HG02610 (cell line): ENCODE results near the gene IGDCC3.
A peak's percentile ranks its signal among the peaks of the same experiment; 100 is the strongest.

Experiments used
- ATAC-seq: cut with Tn5 transposase; IDR thresholded peaks from one replicate; pipeline ENCODE4 v1.9.1; 2021; ENCODE audit warnings: mild to moderate bottlenecking, moderate library complexity; ENCODE audit not compliant: unreplicated experiment

The IGDCC3 gene

GRCh38 chr15:65300924-65301441 is 76.8 kb downstream of the IGDCC3 start:
- ATAC-seq = no peak

- no peak for ATAC-seq
Observed at GRCh38 chr15:65298731-65299130, 79.1 kb downstream of the IGDCC3 start.

DNA sequence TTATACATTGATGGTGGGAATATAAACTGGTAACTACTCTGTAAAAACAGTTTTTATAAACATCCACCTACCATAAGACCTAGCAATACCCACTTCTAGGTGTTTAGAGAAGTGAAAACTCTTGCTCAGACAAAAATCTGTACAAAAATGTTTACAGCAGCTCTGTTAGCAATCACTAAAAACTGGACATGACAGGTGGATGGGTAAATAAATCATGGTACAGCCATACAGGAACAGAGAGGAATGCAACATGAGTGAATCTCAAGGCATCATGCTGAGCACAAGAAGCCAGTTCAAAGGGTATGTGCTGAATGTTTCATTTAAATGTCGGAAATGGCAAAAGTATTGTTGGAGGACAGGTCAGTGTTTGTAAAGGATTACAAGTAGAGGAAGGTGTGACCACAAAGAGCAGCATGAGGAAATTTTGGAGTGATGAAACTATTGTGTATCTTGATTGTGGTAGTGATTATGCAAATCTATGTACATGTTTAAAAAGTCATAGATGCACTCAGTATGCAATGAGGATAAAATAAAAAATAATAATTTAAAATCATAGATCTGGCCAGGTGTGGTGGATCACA is 84.8 kb downstream of the IGDCC3 start:
- no peak for ATAC-seq

- no peak for ATAC-seq
Observed at GRCh38 chr15:65290228-65290627, 87.6 kb downstream of the IGDCC3 start.

DNA sequence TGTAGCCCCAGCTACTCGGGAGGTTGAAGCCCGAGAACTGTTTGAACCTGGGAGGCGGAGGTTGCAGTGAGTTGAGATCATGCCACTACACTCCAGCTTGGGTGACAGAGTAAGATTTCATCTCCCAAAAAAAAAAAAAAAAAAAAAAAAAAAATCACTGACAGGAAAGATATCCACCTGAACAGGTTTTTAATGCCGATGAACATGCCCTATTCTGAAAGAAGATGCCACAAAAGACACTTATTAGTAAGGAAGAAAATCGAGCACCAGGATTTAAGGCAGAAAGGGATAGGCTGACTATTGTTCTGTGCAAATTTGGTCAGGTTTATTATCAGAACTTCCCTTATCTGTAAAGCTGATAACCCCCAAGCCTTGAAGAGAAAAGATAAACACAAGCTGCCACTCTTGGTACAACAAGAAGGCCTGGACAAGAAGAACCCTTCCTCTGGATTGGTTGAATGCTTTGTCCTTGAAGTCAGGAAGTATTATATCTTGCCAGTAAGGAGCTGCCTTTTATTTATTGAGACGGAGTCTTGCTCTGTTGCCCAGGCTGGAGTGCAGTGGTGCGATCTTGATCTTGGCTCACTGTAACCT is 88.4 kb downstream of the IGDCC3 start:
- no peak for ATAC-seq

DNA sequence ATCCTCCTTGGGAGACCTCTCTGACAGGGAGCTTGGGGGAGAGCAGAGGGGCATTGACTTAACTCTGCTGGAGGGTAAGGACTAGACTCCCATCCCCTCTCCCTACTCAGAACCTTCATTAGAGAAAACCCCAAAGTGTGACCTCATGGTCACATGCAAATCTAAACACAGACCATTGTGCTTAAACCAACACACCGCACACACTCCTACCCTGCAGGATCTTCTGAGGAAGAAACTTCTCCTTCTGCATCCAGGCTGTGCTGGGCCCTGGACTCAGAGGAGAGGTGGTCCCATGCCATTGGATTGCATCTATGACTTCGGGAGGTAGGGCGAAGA is 90.3 kb downstream of the IGDCC3 start:
- peak; percentile 29 for ATAC-seq

- peak; percentile 89 for ATAC-seq
Observed at GRCh38 chr15:65286704-65287519, 90.9 kb downstream of the IGDCC3 start, which contains the start of gene PARP16. Gene PARP16 (minus strand): TSS chr15:65286883. CDS start chr15:65286426, 457 bp downstream.

GRCh38 chr15:65286069-65286703 is 91.6 kb downstream of the IGDCC3 start:
- ATAC-seq = peak; percentile 23

DNA sequence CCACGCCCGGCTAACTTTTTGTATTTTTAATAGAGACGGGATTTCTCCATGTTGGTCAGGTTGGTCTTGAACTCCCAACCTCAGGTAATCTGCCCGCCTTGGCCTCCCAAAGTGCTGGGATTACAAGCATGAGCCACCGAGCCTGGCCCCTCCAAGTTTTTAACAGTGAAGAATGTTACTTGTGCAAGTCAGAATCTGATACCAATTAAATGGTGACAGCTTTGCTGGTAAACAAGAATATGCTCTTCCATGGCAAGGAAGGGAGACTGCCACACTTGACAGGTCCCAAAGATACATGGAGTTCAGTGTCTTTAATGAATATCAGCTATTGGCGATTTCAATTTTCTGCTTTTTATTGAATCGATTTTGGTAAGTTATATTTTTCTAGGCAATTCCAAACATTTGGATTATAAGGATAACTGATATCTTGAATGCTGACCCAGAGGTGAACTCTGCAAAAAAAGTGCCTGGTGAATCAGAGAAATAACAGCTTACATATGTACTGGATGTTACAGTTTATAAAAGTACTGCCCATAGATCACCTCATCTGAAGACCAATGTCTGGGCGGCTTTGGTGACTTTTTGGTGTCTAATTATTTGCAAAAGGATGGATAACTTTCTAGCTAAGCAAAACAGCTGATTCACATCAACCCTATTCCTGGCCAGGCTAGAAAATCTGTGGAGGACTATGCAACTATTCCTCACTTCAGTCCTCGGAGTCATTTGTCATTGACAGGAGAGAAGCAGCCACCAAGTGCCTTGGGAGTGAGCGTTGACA is 92.3 kb downstream of the IGDCC3 start:
- no peak for ATAC-seq

- ATAC-seq = no peak
Observed at GRCh38 chr15:65278480-65278879, 99.3 kb downstream of the IGDCC3 start.
